HG03442 (cell line): ENCODE results near the gene SETD1A.

Experiments
- ATAC-seq: cut with Tn5 transposase; IDR thresholded peaks from one replicate; pipeline ENCODE4 v1.9.1; 2021; ENCODE audit warnings: mild to moderate bottlenecking, moderate library complexity; ENCODE audit not compliant: unreplicated experiment

The SETD1A gene

DNA sequence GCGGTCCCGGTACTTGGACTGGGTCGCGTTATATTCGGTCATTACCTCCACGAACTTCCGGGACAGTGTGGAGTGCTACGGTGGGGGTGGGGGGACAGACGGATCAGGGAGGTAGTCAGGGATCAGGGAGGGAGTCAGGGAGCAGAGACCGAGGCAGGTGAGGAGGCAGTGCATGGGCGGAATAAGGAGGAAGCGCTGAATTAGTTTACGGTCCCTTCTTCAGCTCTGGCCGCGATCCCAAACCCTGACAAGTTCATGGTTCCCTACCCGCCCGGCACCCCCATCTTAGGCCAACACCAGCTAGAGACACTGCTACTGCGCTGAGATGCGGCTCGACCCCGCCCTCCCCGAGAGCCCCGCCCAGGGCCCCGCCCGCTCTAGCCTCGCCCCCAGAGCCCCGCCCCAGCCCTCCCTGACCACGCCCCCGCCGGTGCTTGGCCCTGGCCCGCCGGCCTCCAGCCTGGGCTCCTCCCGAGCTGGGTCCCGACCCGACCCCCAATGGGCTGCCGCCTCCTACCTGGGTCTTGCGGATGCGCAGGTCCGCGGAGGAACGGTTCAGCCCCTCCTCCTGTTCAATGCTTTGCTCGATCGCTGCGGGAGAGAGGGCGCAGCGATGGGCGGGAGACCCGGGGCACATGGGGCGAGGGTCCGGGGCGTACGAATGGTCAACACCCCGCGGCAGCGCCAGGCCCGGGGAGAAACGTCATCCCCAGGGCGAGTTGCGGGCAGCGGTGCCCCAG is 39.6 kb downstream of the SETD1A start:
- ATAC-seq: peak; percentile 66

DNA sequence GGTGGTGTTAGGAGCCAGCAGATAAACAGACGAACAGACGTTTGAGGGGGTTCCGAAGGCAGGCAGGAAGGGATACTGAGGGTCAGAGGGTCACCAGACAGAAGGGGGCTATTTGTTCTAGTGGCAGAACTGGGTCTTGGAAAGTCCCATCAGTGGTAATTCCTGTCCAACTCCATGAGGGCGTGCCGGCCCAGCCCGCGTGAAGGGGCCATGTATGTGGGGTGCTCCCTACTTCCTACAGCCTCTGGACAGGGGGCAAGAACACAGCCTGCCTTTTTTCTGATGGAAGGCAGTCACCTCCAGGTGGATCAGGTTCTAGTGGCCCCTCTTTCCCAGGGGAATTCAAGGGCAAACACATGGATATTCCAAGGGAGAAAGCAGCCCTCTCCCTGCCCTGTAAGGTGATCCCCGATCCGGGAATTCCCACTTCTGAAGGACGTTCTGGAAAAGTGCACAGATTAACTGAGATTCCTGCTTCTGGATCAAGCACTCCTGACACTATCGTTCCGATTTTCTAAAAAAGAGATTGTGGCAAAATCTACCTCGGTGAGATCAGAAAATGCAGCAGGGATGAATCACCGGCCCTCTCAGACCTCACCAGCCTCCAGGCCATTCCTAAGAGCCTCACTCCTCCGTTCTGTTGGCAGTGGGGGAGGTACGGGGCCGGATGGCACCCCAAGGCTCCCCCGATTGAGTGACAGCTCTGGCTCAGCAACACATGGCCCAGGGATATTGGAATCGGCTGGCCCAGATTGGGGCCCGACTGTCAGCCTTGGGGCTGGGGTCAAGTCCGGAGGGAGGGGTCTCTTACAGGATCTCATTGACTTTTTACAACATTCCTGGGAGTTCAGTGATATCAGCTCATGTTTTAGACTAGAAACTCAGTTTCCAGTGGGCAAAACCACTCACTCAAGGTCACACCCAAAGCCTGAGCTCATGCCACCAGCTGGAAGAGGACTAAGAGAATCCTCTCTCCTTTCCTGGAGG is 40.5 kb downstream of the SETD1A start:
- no peak for ATAC-seq

DNA sequence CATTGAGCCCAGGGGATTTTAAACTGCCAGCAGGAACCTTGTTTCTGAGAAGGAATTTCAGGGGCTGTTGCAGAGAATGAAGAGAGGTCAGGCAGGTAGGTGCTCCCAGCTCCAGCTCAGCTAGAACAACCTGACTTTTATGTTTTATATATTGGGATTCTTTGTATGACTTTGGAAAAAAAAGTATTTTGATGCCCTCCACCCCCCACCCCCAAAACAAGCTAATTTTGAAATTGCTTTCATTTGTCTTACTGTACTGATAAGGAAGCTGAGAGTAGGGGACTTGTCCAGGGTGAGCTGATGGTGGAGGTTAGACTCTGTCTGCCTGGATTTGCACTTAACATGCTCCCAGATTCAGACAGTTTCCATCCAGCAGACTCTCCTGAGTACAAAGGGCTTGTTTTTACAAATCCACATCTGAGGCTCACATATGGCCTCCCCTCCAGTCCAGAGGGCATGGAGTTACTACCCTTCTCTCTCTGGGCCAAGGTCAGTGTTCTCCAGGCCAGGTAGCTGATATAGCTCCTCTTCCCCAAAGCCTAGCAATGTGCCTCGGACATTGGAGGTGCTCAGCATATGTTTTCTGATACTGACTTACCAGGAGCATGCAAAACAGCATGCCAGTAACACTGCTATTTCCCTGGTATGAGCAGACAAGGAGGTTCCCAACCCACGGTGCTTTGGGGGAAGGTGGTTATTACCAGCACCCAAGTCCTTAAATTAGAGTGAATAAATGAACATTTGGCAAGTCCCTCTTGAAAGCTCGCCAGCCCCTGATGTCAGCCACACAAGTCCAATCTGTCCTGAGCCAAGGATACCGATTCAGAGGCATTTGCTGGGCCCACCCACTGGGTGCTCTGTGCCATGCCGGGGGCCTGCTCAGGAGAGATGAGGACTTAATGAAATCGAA is 41.6 kb downstream of the SETD1A start:
- ATAC-seq: no peak

DNA sequence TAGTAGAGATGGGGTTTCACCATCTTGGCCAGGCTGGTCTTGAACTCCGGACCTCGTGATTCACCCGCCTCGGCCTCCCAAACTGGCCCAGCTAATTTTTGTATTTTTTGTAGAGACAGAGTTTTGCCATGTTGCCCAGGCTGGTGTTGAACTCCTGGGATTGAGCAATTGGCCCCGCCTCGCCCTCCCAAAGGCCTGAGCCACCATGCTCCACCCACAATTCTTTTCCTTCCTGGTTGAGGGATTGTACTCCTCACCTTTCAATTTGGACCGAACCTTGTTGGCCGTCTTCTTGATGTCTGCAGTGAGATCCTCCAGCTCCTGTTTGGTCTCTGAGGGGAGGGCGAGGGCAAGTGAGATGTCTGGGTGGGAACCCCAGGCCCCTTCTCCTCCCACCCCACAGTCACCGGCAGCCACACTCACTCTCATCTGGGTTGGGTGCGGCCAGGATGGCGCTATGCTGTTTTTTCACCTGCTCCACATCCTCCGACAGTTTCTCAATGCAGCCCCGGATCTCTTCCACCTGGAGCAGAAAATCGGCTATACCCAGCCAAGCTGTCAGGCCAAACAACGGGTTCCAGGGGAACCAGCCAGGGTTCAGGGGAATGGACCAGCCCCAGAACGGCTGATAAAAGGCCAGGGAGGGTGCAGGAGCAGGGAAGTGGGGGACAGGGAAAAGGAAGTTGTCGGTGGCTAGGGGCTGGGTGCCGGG is 43.3 kb downstream of the SETD1A start:
- no peak for ATAC-seq

DNA sequence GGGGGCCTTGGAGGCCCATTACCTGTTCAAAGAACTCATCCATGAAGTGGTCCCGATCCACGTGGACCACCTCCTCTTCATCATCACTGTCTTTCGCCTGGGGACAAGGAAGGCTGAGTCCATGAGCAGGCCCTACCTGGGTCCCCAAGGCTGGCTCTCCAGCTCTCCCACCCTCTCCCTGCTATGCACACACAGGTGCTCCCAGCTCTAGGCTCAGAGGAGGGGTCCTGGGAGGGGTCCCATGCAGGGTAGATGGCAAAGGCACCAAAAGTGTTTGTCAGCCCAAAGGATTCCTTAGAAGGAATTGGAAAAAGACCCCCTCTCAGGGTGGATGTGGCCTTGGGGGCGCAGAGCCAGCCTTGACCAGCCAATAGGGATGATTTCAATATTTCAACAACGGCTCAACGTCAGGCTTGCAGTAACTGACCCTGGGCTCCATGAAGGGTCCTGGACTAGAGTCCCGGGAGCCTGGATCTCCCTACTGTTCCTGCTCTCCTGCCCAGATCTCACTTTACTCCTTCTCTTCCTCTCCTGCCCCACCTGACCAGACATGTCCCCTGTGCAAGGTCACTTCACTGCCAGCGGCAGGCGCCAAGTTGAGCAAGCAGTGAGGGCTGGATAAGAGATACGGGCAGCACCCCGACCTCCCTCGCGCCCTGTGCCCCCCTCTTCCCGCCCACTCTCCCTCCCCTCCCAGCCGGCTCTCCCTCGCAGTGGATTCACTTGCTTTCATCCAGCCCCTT is 44.1 kb downstream of the SETD1A start:
- ATAC-seq: no peak

DNA sequence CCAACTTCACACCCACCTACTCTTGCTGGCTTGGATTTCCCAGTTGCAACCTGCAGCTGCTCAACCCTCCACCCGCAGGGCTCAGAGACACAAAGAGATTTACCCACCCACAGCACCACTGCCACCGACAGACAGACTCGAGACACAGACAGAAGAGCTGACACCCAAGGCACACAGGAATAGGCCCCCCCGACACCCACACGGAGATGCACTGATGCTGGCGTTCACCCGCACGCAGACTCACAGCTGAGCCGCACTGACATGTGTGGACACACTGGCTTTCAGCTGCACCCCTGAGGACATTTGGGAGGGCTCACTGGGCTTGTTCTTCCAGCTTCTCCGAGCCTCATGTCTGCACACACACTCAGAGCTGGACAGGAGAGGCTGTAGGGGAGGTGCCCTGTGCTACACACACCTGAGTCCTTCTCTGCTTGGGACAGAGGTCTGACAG is 44.7 kb downstream of the SETD1A start:
- no peak for ATAC-seq

DNA sequence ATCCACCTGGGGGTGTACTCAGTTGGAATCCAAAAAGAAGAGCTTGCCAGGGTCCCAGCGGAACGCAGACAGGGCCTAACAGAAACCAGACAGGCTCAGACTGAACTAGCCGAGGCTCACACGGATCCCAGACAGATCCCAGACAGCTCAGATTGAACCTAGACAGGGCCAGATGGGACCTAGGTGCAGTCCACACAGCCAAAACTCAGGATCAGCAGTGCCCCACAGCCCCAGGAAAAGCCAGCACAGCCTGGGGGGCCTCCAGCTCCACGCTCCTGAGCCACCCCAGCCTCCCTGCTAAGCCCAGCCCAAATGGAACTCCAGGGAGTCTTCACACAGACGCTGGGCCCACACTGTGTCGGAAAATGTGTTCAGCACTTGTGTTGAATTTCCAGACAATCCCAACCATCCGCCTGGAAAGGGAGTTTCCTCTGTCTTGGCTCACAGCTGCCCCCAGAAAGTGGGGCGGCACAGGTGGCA is 45.3 kb downstream of the SETD1A start:
- ATAC-seq: no peak

DNA sequence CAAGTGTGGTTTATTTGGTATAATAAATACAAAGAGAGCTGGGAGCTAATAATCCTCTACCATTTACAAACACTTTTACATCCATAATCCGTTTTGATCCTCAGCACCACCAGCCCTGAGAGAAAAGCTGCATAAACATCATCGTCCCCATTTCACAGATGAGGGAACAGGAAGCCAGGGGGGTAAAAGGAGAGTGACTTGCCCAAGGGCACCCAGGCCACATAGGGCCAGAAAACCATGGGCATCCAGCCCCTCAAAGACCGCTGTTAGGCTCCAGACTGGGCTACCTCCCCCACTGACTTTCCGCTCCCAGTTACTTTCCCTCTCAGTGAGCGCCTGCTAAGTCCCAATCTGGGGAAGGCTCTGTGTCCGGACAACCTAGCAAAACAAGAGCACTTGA is 46.2 kb downstream of the SETD1A start:
- ATAC-seq: no peak

DNA sequence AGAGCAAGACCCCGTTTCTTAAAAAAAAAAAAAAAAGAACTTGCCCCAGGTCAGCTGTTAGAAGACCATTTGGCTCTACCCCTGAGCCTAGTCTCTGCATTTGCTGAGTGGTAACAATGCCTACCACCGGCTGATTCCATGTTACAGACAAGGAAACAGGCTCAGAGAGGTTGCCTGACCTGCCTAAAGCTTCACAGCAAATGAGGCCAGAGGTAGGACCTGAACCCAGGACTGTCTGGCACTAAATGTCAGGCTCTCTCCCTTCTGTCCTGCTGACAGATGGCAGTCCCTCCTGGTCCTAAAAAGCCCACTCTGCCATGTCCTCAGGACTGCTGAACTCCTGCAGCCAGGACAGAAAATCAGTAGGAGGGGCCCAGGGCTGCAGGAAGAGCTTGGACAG is 47.1 kb downstream of the SETD1A start:
- no peak for ATAC-seq

DNA sequence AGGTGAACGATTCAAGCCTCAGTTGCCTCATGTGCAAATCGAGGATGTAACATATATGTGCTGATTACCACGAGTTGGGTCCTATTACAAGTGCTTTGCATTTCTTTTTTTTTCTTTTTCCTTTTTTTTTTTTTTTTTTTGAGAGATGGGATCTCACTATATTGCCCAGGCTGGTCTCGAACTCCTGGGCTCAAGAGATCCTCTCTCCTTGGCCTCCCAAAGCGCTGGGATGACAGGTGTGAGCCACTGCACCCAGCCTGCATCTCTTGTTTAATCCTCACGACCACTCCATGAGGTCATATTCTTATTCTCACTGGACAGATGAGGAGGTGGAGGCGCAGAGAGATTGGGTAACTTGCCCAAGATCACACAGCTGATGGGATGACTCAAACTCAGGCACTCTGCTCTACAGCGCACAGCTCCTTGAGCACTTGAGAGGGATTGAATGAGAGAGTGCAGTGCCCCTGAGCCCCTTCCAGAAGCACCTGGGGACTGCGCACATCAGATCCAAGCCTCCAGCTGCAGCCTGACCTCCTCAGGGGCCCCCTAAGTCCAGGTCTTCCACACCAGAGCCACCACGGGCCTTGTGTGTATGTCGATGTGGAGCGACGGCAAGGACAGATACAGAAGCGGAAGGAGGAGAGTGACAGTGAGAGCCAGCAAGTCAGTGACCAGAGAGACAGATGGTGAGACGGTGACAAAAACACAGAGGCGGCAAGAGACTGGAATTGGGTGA is 48.0 kb downstream of the SETD1A start:
- no peak for ATAC-seq

DNA sequence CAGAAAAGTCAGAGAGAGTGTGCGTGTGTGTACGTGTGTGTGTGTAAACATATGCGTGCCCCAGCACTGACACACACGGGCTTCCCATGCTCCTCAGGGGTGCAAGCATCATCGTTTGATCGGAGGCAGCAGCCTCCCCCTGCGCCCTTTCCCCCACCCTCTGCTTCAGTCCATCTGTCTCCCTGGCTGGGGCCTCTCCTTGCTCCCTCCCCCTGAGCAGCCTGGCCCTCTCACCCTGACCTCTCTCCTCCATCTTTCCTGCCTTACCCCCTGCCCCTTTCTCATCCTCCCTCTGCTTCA is 48.5 kb downstream of the SETD1A start:
- ATAC-seq: no peak

DNA sequence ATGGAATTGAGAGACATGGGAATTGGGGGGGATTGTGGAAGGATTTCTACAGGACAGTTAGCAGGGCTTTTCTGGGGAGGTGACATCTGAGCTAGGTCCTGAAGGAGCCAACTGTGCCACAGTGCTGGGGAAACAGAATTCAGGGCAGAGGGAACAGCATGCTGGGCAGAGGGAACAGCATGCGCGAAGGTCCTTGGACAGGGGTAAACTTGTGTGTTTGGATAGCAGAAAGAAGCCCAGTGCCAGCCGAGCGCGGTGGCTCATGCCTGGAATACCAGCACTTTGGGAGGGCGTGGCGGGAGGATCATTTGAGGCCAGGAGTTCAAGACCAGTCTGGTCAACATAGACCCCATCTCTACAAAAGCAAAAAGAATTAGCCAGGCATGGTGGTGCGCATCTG is 49.0 kb downstream of the SETD1A start:
- ATAC-seq: no peak

DNA sequence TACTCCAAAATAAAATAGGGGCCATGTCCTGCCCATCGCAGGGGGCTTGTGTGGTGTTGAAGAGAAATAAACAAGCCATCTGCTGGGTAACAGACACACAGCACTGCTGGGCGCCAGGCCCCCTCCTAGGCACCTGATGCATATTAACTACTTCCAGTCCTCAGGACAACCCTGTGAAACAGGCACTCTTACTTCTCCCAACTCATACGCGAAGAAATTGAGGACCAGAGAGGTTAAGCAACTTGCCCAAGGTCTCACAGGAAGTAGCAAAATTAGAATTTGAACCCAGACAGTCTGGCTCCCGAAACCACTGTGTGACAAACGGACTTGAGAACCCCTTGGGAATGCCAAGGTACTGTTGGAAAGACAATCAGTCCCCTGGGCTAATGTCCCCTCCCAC is 50.1 kb downstream of the SETD1A start:
- ATAC-seq: no peak

DNA sequence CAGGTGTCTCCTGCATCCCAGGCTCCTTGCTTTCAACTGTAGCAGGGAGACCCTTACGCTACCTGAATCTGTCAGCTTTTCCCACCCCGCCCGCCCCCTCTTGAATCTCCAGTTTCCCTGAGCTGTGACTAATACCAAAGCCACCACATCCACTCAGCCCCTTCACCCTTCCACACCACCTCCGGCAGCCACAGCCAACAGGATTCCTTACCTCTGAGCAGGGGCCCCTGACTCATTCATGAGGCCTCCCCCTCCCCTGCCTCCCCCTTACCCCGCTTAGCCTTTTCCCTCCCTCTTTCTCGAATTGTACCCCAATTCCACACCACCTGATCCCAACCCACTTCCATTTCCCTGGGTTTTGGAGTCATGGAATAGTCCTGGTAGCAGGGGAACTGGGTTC is 50.6 kb downstream of the SETD1A start:
- ATAC-seq: no peak

DNA sequence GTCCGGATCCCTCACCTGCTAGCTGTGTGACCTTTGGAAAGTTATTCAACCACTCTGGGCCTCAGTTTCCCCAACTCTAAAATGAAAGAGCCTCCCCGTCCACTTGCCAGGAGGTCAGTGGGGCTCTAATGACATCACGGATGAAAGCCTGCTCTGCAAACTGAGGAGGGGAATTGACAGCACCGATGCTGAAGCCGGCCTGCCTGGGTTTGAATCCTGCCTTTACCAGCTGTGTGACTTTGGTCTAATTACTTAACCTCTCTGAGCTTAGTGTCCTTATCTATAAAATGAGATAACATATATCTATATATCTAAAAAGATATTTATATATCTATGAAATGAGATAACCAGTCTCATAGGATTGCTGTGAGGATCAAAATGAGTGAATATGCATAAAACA is 51.0 kb downstream of the SETD1A start:
- no peak for ATAC-seq

DNA sequence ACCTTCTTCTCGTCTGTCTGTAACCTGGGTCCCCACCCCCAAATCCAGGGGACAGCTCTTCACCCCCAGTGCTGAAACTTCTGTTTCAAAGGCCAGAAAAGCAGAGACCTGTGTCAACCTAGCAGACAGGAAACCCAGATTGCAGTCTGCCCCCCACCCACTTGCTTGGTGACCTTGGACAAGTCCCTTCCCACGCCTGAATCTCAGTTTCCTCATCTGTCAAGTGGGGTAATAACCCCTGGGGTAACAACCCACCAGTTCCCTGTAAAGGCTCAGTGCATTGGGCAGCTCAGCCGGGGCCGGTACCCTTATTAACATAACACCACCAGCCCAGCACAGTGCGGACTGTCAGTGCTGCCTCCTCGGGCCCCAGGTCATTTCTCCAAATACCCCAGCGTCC is 51.6 kb downstream of the SETD1A start:
- ATAC-seq: no peak

DNA sequence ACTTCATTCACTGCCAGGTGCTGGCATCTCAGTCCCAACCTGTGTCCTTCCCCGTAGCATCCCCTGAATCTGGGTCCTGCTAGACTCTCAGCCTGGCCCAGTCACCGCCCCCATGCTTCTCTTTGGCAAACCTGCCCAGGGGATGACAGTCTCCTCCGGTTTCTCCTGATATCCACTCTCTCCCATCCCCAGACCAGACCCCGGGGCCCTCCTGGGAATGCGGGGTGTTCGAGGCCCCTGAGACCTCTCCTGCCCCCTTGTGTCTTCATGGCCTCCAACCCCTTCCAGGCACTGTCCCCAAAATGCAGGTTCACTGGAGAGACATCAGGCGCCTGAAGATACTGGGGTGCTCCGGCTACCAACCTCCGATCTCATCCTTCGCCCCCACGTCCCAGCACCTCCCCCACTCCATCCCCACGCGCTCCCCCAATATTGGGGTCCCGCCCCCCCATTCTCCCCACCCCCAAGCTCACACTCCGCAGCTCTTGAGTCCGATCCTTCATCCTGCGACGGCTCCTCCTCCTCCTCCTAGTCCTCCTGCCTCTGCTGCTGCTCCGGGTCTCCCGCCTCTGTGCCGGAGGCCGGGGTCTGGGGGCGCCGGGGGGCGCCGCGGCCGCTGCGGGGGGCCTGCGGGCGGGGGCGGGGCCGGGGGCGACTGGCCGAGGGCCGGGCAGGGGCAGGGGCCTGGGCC is 52.5 kb downstream of the SETD1A start:
- no peak for ATAC-seq

DNA sequence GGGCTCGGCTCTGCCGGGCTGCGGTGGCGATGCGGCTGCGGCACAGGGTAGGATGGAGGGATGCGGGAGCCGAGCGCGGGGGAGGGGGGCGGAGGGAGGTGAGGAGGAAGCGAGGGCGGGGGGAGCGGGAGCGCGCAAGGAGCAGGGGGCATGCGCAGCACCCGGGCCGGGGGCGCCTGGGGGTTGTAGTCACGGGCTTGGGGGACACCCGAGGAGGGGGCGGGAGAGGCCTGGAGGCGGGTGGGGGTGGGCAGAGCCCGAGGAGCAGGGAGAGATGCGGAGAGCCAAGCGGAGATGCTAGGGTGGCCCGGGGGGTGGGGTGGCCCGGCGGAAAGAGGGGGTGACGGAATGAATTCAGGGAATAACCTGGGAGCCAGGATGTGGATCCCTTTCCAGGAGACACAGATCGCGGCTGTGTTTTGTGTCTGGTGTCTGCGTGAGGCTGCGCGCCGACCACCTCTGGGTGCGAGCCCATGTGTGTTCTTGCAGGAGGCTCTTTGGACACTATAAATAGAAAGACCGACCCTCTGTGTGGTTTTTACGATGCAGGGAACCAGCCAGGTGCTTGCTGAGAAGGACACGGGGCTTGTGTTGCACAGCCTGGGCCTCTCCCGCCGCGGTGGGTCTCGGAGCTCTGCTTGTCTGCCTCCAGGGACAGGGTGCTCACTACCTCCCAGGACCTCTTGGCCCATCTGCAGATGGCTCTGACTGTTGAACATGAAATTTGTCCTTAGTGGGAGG is 53.2 kb downstream of the SETD1A start, which contains the start of gene STX1B:
STX1B (minus strand) TSS at position 54 of the 741 bp plus-strand sequence. CDS start 242 bp downstream, outside the sequence.
- no peak for ATAC-seq
